MCF 10A (cell line): ENCODE data around the gene RNASEL. TPM values are rescaled to one million over a fixed set of nuclear protein-coding genes. Genes with fewer than 3 reads are reported as not detected.

ENCODE experiments used
- BruUV-seq: library from RNA; stranded (reverse); fragments of 400-500 nt; replicated peaks from 2 replicates; lab custom pipeline; 2021; lab: Mats Ljungman, UMichigan
- CTCF ChIA-PET: fragments of 300-600 bp; sonication (Branson Sonifier 250); formaldehyde crosslinking; extraction: SDS; loops from one replicate; lab custom pipeline; 2021; ENCODE audit warnings: antibody characterized with exemption, inconsistent platforms; lab: Yijun Ruan, JAX
- POLR2A ChIA-PET: fragments of 300-600, 350-650 bp; sonication (Branson Sonifier 250); formaldehyde crosslinking; extraction: SDS; loops from one replicate; lab custom pipeline; 2020; ENCODE audit warnings: antibody characterized with exemption, inconsistent platforms; lab: Yijun Ruan, JAX
- DNase-seq: peaks from one replicate; pipeline ENCODE4 v3.0.0-alpha.2; 2018; ENCODE audit not compliant: unreplicated experiment
- H3K27ac Mint-ChIP-seq: one replicate; pipeline ENCODE4 v1.8.0; 2022; ENCODE audit warnings: mild to moderate bottlenecking, low read depth, mixed read lengths; ENCODE audit not compliant: unreplicated experiment
- H3K27me3 Mint-ChIP-seq: one replicate; pipeline ENCODE4 v1.8.0; 2022; ENCODE audit warnings: mixed read lengths; ENCODE audit not compliant: insufficient read depth, unreplicated experiment
- H3K36me3 Mint-ChIP-seq: one replicate; pipeline ENCODE4 v1.8.0; 2022; ENCODE audit warnings: mild to moderate bottlenecking, moderate library complexity, mixed read lengths; ENCODE audit not compliant: insufficient read depth, unreplicated experiment
- H3K4me1 Mint-ChIP-seq: one replicate; pipeline ENCODE4 v1.8.0; 2022; ENCODE audit warnings: mixed read lengths; ENCODE audit not compliant: insufficient read depth, unreplicated experiment
- H3K4me3 Mint-ChIP-seq: one replicate; pipeline ENCODE4 v1.8.0; 2022; ENCODE audit warnings: mild to moderate bottlenecking, moderate library complexity, mixed read lengths; ENCODE audit not compliant: unreplicated experiment
- H3K9me3 Mint-ChIP-seq: one replicate; pipeline ENCODE4 v1.8.0; 2022; ENCODE audit warnings: mixed read lengths; ENCODE audit not compliant: unreplicated experiment
- intact Hi-C: fragments of 100-400 bp; cut with micrococcal nuclease; formaldehyde crosslinking; loops from 2 replicates; pipeline ENCODE4 v1.14.1; 2022
- total RNA-seq: library from RNA; stranded (reverse); gene quantifications from 2 replicates; pipeline ENCODE4 v1.2.3, GENCODE V29; 2022
- TF ChIP-seq, protein P1 (sequence below): fragments of 200-600 bp; IDR thresholded peaks from one replicate; pipeline ENCODE4 v1.8.0; 2022; ENCODE audit warnings: antibody characterized with exemption, mild to moderate bottlenecking; ENCODE audit not compliant: unreplicated experiment

The RNASEL gene
- total RNA-seq, 1 experiment from 2014 or later, result 4.2 TPM

DNA sequence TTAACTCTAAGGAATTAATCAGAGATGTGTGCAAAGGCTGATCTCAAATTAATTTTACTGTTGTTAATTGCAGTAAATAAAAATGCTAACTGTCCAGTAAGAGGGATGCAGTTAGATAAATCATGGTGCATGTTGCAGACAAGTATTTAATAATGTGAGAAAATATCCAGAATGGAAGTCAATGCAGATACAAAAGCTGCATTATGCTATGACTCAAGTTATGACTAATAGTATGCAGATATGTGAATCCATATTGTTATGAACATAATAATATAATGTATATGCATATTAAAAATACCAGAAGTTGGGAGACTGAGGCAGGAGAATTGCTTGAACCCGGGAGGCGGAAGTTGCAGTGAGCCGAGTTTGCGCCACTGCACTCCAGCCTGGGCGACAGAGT is 21.4 kb downstream of the RNASEL start:
- POLR2A ChIA-PET, result interaction anchor here (2.4 kb wide), 1 partner anchor 21 kb away, joined by 9 read pairs; the partner anchor contains the start of gene RNASEL
- Mint-ChIP-seq H3K27ac (no peak overlapping the region), H3K36me3 (no peaks in the 10 kb centered on the region), H3K9me3 (no peaks in the 10 kb centered on the region), H3K27me3 (no peaks in the 10 kb centered on the region), H3K4me1 (no peaks in the 10 kb centered on the region), H3K4me3 (no peak overlapping the region)
- BruUV-seq, result no TSS peak
- DNase-seq, result no peak
- CTCF ChIA-PET, result interaction anchor here (1.2 kb wide), 2 partner anchors 120 to 482 kb away, joined by 3 to 6 read pairs; no protein-coding TSS in a partner anchor
- intact Hi-C loops, result no loop called here
- TF ChIP-seq, protein P1, sequence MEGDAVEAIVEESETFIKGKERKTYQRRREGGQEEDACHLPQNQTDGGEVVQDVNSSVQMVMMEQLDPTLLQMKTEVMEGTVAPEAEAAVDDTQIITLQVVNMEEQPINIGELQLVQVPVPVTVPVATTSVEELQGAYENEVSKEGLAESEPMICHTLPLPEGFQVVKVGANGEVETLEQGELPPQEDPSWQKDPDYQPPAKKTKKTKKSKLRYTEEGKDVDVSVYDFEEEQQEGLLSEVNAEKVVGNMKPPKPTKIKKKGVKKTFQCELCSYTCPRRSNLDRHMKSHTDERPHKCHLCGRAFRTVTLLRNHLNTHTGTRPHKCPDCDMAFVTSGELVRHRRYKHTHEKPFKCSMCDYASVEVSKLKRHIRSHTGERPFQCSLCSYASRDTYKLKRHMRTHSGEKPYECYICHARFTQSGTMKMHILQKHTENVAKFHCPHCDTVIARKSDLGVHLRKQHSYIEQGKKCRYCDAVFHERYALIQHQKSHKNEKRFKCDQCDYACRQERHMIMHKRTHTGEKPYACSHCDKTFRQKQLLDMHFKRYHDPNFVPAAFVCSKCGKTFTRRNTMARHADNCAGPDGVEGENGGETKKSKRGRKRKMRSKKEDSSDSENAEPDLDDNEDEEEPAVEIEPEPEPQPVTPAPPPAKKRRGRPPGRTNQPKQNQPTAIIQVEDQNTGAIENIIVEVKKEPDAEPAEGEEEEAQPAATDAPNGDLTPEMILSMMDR, result no peak

DNA sequence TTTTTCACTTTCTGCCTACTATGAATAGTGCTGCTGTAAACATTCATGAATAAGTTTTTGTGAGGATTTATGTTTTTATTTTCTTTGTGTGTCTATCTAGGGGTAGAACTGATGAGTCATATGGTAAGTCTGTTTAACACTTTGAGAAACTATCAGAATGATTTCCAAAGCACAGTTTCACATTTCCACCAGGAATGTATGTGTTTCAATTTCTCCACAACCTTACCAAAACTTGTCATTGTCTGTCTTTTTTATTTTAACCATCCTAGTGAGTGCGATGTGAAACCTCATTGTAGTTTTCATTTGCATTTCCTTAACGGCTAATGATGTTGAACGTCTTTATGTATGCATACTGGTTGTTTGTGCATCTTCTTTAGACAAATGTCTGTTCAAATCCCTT is 23.5 kb downstream of the RNASEL start:
- no peaks in the 10 kb centered on the region for H3K27me3 Mint-ChIP-seq
- no peak overlapping the region for H3K27ac Mint-ChIP-seq
- CTCF ChIA-PET, result no interaction called here
- POLR2A ChIA-PET, result interaction anchor here (1.5 kb wide), 1 partner anchor 10 kb away, joined by 3 read pairs; no protein-coding TSS in a partner anchor
- TF ChIP-seq, protein P1, result no peak
- H3K9me3 Mint-ChIP-seq, result no peaks in the 10 kb centered on the region
- intact Hi-C loops, result no loop called here
- no peaks in the 10 kb centered on the region for H3K4me1 Mint-ChIP-seq
- H3K36me3 Mint-ChIP-seq, result no peaks in the 10 kb centered on the region
- no peak overlapping the region for H3K4me3 Mint-ChIP-seq
- no TSS peak for BruUV-seq
- peak; percentile 27 for DNase-seq

DNA sequence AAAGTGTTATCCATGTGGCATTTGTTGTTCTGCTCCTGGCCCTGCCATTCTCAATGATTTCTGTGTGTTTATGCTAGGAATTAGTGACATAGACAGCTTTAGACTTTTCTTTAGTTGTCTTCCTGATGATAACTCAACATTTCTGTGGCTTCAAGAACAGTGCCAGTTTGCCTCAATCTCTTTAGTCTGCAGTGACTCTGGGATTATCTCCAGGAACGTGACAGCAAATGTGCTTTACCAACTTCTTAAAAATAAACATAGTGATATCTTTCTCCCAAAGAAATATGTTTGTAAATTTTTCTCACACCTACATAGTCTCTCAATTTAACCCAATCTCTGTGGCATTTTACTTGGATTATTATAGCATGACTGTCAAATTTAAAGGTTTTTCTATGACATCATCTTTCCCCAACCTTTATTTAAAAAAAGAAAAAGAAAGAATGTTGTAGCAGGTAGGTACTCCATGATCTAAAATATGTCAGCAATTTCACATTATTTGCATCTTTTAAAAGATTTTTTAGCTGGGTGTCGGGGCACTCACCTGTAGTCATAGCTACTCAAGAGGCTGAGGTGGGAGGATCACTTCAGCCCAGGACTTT is 24.6 kb downstream of the RNASEL start:
- Mint-ChIP-seq H3K27me3 (no peaks in the 10 kb centered on the region), H3K4me3 (no peak overlapping the region), H3K9me3 (no peaks in the 10 kb centered on the region), H3K27ac (no peak overlapping the region), H3K36me3 (no peaks in the 10 kb centered on the region), H3K4me1 (no peaks in the 10 kb centered on the region)
- no peak for DNase-seq
- intact Hi-C loops, result no loop called here
- no TSS peak for BruUV-seq
- TF ChIP-seq, protein P1, result no peak
- CTCF ChIA-PET, result interaction anchor here (0.6 kb wide), 1 partner anchor 485 kb away, joined by 3 read pairs; no protein-coding TSS in a partner anchor
- POLR2A ChIA-PET, result no interaction called here

DNA sequence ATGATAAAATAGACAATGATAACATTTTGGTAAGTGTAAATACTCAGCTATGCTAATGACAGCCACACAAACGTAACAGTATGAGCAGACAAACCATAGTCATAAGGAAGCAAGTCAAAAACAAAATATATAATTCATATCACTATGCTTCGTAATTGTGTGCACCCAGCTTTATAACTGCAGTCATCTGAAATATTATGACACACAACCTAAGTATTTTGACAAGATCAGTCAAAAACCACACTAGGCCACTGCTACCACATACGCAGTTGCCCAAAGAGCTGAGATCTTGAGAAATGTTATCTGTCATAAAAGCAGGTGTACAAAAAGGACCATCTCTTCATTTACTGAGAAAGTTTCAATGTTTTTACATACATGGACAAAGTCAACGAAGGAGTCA is 26.0 kb downstream of the RNASEL start:
- no peak overlapping the region for H3K4me3 Mint-ChIP-seq
- POLR2A ChIA-PET, result interaction anchor here (0.9 to 1.7 kb wide), 3 partner anchors 10 to 18 kb away, joined by 3 read pairs; no protein-coding TSS in a partner anchor
- CTCF ChIA-PET, result interaction anchor here (0.7 kb wide), 1 partner anchor 79 kb away, joined by 3 read pairs; no protein-coding TSS in a partner anchor
- no TSS peak for BruUV-seq
- intact Hi-C loops, result no loop called here
- H3K27me3 Mint-ChIP-seq, result no peaks in the 10 kb centered on the region
- peak; percentile 11 for DNase-seq
- no peak overlapping the region for H3K27ac Mint-ChIP-seq
- TF ChIP-seq, protein P1, result no peak
- no peaks in the 10 kb centered on the region for H3K36me3 Mint-ChIP-seq
- H3K9me3 Mint-ChIP-seq, result no peaks in the 10 kb centered on the region
- H3K4me1 Mint-ChIP-seq, result no peaks in the 10 kb centered on the region
